ENCODE measurements around the gene GLI1. TPM values are rescaled to one million over a fixed set of nuclear protein-coding genes. Genes with fewer than 3 reads are reported as not detected.

GLI1 gene
- total and polyA plus RNA-seq, 2 of the 13 experiments (the other 11 are each of a cell fraction or from before 2014, with no cell fraction given): 0.09 to 0.20 TPM

- TF ChIP-seq EHMT2 (IDR thresholded peaks at IDR 0.05; ENCODE audit: borderline replicate concordance, low read depth, low read length) (no peak), ZBTB38 (CRISPR knock-in tag; IDR thresholded peaks at IDR 0.05) (no peak), TCF7 (IDR thresholded peaks at IDR 0.05; ENCODE audit: low read depth) (peak; percentile 55), SSRP1 (CRISPR knock-in tag; IDR thresholded peaks at IDR 0.05) (peak; percentile 28; the same call in 1 of the 2 replicates), ARID2 (CRISPR knock-in tag; IDR thresholded peaks at IDR 0.05; ENCODE audit: borderline replicate concordance) (no peak), HNF4G (IDR thresholded peaks at IDR 0.05; ENCODE audit: borderline replicate concordance, low read depth, low read length) (0 out of 2 replicates have a peak, but pooled peaks have one; percentile 15), HNF4G (CRISPR knock-in tag; IDR thresholded peaks at IDR 0.05; ENCODE audit: borderline replicate concordance, low read depth) (no peak), GATAD1 (CRISPR knock-in tag; IDR thresholded peaks at IDR 0.05) (no peak), ZSCAN20 (CRISPR knock-in tag; IDR thresholded peaks at IDR 0.05; ENCODE audit: borderline replicate concordance) (no peak), ZBTB2 (CRISPR knock-in tag; IDR thresholded peaks at IDR 0.05; ENCODE audit: low read depth) (no peak), PTBP1 (IDR thresholded peaks at IDR 0.05; ENCODE audit: low read depth, low read length, poor library complexity, severe bottlenecking) (no peak), ZNF737 (CRISPR knock-in tag; IDR thresholded peaks at IDR 0.05; ENCODE audit: borderline replicate concordance) (no peak)
These were observed 37.2 kb downstream of the GLI1 start (continued) for GRCh38 chr12:57496822-57497221.

Data from HepG2 (cell line).